ENCODE measurements around the gene INTS1.

- TF ChIP-seq CTCF (IDR thresholded peaks at IDR 0.05 in 4 of 5, conservative IDR thresholded peaks at IDR 0.05 in 1 of 5) = no peak
- TF ChIP-seq POLR2A (IDR thresholded peaks at IDR 0.05) = no peak
Observed at GRCh38 chr7:1438208-1438607, 66.0 kb downstream of the INTS1 start.

Measured in gastrocnemius medialis (tissue), 4 donors.